Measurements from ENCODE around the gene SMCP. TPM values are rescaled to one million over a fixed set of nuclear protein-coding genes. Genes with fewer than 3 reads are reported as not detected.

The SMCP gene, protein sequence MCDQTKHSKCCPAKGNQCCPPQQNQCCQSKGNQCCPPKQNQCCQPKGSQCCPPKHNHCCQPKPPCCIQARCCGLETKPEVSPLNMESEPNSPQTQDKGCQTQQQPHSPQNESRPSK
- total RNA-seq: not detected

DNA sequence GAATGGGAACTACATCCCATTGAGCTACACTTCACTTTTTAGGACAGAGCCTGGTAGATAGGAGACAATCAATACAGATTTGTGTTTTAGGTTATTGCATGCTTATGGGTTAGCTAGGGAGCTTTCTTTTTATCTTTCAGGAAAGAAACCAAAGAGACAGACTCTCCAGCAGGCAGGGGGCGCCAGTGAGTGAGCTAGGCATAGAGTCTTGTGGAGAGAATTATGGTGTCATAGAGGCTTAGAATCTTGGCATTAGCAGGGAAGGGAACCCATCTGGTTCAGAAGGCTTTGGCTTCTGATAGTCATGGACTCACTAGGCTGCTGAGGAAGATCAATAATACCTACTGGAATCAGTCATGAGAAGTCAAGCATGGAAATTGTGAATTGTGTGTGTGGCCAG is at the start of gene SMCP:
Gene SMCP, plus strand, starts transcription at position 281 of the 400 bp plus-strand sequence. CDS start 6,101 bp downstream, outside the sequence.
- Mint-ChIP-seq H3K27ac (no peak within 1 kb of the TSS), H3K4me3 (no peak within 1 kb of the TSS), H3K27me3 (peaks cover 11% of the 10 kb centered on the region), H3K36me3 (ENCODE audit: low read depth) (no peaks in the 10 kb centered on the region), H3K9me3 (no peaks in the 10 kb centered on the region), H3K4me1 (ENCODE audit: low read depth) (no peaks in the 10 kb centered on the region)
- CTCF ChIA-PET: interaction anchor here (0.6 to 2.2 kb wide), 7 partner anchors 48 to 345 kb away, joined by 3 to 8 read pairs (median 4); no protein-coding TSS in a partner anchor
- POLR2A ChIA-PET: no interaction called here
- DNase-seq (peak; percentile 58), ATAC-seq (no peak)
- TF ChIP-seq, protein P1, sequence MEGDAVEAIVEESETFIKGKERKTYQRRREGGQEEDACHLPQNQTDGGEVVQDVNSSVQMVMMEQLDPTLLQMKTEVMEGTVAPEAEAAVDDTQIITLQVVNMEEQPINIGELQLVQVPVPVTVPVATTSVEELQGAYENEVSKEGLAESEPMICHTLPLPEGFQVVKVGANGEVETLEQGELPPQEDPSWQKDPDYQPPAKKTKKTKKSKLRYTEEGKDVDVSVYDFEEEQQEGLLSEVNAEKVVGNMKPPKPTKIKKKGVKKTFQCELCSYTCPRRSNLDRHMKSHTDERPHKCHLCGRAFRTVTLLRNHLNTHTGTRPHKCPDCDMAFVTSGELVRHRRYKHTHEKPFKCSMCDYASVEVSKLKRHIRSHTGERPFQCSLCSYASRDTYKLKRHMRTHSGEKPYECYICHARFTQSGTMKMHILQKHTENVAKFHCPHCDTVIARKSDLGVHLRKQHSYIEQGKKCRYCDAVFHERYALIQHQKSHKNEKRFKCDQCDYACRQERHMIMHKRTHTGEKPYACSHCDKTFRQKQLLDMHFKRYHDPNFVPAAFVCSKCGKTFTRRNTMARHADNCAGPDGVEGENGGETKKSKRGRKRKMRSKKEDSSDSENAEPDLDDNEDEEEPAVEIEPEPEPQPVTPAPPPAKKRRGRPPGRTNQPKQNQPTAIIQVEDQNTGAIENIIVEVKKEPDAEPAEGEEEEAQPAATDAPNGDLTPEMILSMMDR (IDR thresholded peaks at IDR 0.05): peak; percentile 41
- intact Hi-C loops (cut with micrococcal nuclease): loop anchor here (10.0 kb wide), 1 partner anchor 347 kb away; no protein-coding TSS in a partner anchor

DNA sequence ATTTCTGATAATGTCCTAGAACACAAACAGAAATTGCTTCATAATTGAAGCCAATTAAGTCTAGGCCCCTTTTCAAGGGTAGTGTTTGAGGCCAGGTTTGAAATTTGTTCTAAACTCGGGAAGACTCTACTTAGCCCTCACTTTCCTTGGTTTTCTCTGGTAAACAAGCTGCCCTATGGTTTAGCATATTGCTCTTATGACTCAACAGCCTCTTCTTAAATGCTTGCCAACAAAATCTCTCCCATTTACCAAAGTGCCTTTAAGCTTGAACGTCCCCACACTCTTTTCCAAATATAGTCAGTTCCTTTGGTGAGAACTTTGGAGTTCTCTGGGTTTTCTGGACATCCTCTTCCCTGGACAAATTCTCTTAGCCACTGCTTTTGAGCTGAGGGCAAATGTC is 41.3 kb upstream of the SMCP start:
- intact Hi-C loops (cut with micrococcal nuclease): no loop called here
- DNase-seq (no peak), ATAC-seq (no peak)
- Mint-ChIP-seq H3K36me3 (ENCODE audit: low read depth) (no peaks in the 10 kb centered on the region), H3K27ac (no peak overlapping the region), H3K27me3 (peaks cover 15% of the 10 kb centered on the region), H3K4me3 (no peak overlapping the region), H3K9me3 (no peaks in the 10 kb centered on the region), H3K4me1 (ENCODE audit: low read depth) (no peaks in the 10 kb centered on the region)
- TF ChIP-seq, protein P1 (IDR thresholded peaks at IDR 0.05): no peak
- CTCF ChIA-PET: interaction anchor here (1.2 kb wide), 1 partner anchor 34 kb away, joined by 3 read pairs; no protein-coding TSS in a partner anchor
- POLR2A ChIA-PET: no interaction called here

DNA sequence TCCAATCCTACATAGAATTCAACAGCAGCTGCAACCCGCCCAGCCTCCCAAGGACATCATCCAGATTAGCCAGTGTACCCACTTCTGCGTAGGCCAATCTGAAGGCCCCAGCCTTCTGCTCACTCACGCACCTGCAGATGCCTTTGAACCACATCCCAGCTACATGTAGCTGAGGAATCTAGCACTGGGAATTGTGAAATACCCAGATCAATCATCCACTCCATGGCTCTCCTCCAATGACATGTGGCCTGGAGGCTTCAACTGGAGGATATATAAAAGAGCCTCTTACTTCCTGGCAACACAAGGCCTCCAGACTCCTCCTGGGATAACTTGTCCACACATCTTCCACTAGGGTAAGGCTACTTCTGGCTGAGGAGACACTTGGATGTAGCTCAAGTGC is 35.6 kb upstream of the SMCP start, which contains the start of gene LCE6A:
Gene LCE6A, plus strand, starts transcription at position 301 of the 400 bp plus-strand sequence. CDS start 665 bp downstream, outside the sequence.
- no peak for ATAC-seq
- Mint-ChIP-seq H3K4me3 (no peak within 1 kb of the TSS), H3K27me3 (peaks cover 18% of the 10 kb centered on the region), H3K9me3 (no peaks in the 10 kb centered on the region), H3K4me1 (ENCODE audit: low read depth) (no peaks in the 10 kb centered on the region), H3K27ac (no peak within 1 kb of the TSS), H3K36me3 (ENCODE audit: low read depth) (no peaks in the 10 kb centered on the region)
- TF ChIP-seq, protein P1 (IDR thresholded peaks at IDR 0.05): no peak
- ChIA-PET POLR2A (no interaction called here), CTCF (no interaction called here)
- intact Hi-C loops (cut with micrococcal nuclease): no loop called here
- DNase-seq: no peak

DNA sequence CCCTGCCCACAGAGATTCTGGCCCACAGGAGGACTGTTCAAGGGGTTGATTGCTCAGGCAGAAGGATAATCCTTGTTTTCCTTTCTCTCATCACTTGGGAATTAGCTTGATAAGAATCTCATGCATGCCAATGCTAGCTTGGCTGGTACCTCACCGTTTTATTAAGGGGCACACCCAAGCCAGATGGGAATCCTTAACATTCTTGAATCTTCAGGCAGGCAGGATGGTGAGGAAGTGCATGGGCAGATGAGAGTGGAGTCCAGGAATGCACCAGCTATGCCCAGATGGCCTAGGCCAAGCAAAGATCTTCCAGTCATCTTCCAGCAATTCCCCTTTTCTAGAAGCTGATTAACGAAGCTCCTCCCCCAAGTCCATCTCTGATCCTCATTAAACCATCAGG is 22.5 kb upstream of the SMCP start:
- Mint-ChIP-seq H3K27me3 (peaks cover 6% of the 10 kb centered on the region), H3K9me3 (no peaks in the 10 kb centered on the region), H3K4me1 (ENCODE audit: low read depth) (no peaks in the 10 kb centered on the region), H3K4me3 (no peak overlapping the region), H3K36me3 (ENCODE audit: low read depth) (no peaks in the 10 kb centered on the region), H3K27ac (no peak overlapping the region)
- no peak for ATAC-seq
- intact Hi-C loops (cut with micrococcal nuclease): no loop called here
- ChIA-PET CTCF (interaction anchor here (1.2 to 1.5 kb wide), 2 partner anchors 14 to 15 kb away, joined by 4 read pairs; no protein-coding TSS in a partner anchor), POLR2A (no interaction called here)
- DNase-seq: no peak
- TF ChIP-seq, protein P1 (IDR thresholded peaks at IDR 0.05): no peak

DNA sequence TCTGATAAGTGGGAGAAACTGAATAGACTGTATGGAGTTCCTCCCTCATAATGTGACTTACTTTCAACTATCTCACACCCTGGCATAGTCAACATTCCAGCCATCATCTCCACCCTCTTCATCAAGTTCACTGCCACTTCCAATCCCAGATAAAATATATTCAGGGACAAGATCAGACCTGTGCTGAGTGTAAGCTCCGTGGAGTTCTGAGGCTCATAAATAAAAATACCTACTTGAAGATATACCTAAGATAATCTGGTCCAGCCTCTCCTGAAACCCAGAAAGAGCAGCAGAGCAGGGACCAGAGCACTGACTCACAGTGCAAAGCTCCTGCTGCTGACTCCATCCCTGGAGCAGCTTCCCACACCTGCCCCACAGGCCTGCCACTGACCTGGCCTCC is 20.1 kb upstream of the SMCP start:
- Mint-ChIP-seq H3K27me3 (peaks cover 6% of the 10 kb centered on the region), H3K36me3 (ENCODE audit: low read depth) (no peaks in the 10 kb centered on the region), H3K4me3 (no peak overlapping the region), H3K9me3 (no peaks in the 10 kb centered on the region), H3K27ac (no peak overlapping the region), H3K4me1 (ENCODE audit: low read depth) (no peaks in the 10 kb centered on the region)
- TF ChIP-seq, protein P1 (IDR thresholded peaks at IDR 0.05): no peak
- ChIA-PET POLR2A (no interaction called here), CTCF (no interaction called here)
- intact Hi-C loops (cut with micrococcal nuclease): no loop called here
- ATAC-seq (no peak), DNase-seq (no peak)

Measured in activated CD8-positive, alpha-beta T cell treated with anti-CD3 and anti-CD28 coated beads for 36 hours (primary cell).